ENCODE measurements around the gene LAMC1. TPM values are rescaled to one million over a fixed set of nuclear protein-coding genes. Genes with fewer than 3 reads are reported as not detected.

Gene LAMC1
- total RNA-seq, 1 donor from 2014 or later: 164 TPM

- H3K4me1 Mint-ChIP-seq: no peaks in the 10 kb centered on the region
- H3K4me3 Mint-ChIP-seq: no peak overlapping the region
- no peak for TF ChIP-seq CTCF (IDR thresholded peaks at IDR 0.05; ENCODE audit: unreplicated experiment)
- no peaks in the 10 kb centered on the region for H3K27me3 Mint-ChIP-seq (ENCODE audit: low read depth)
- DNase-seq (ENCODE audit: low spot score in 2 of 2, unreplicated experiment in 2 of 2): no peak
- no peak overlapping the region for H3K27ac Mint-ChIP-seq
- H3K36me3 Mint-ChIP-seq: no peaks in the 10 kb centered on the region
- peaks cover 4% of the 10 kb centered on the region for H3K9me3 Mint-ChIP-seq
Measured at GRCh38 chr1:183003203-183003602, 20.0 kb upstream of the LAMC1 start.

GRCh38 chr1:183004141-183004540 is 19.1 kb upstream of the LAMC1 start:
- no peak for TF ChIP-seq CTCF (IDR thresholded peaks at IDR 0.05; ENCODE audit: unreplicated experiment)
- DNase-seq (ENCODE audit: low spot score in 2 of 2, unreplicated experiment in 2 of 2): no peak
- H3K36me3 Mint-ChIP-seq: no peaks in the 10 kb centered on the region
- no peaks in the 10 kb centered on the region for H3K27me3 Mint-ChIP-seq (ENCODE audit: low read depth)
- H3K4me1 Mint-ChIP-seq: no peaks in the 10 kb centered on the region
- H3K4me3 Mint-ChIP-seq: no peak overlapping the region
- no peak overlapping the region for H3K27ac Mint-ChIP-seq
- H3K9me3 Mint-ChIP-seq: peaks cover 4% of the 10 kb centered on the region

- H3K27ac Mint-ChIP-seq: no peak overlapping the region
- peaks cover 16% of the 10 kb centered on the region for H3K9me3 Mint-ChIP-seq
- H3K27me3 Mint-ChIP-seq (ENCODE audit: low read depth): no peaks in the 10 kb centered on the region
- no peak for DNase-seq (ENCODE audit: low spot score in 2 of 2, unreplicated experiment in 2 of 2)
- peaks cover 2% of the 10 kb centered on the region for H3K36me3 Mint-ChIP-seq
- TF ChIP-seq CTCF (IDR thresholded peaks at IDR 0.05; ENCODE audit: unreplicated experiment): no peak
- H3K4me3 Mint-ChIP-seq: no peak overlapping the region
- peaks cover 2% of the 10 kb centered on the region for H3K4me1 Mint-ChIP-seq
Measured at GRCh38 chr1:183011859-183012258, 11.4 kb upstream of the LAMC1 start.

- H3K27ac Mint-ChIP-seq: no peak overlapping the region
Measured at GRCh38 chr1:183012301-183012994, 10.8 kb upstream of the LAMC1 start.

GRCh38 chr1:183019139-183019740 is 4.0 kb upstream of the LAMC1 start:
- no peaks in the 10 kb centered on the region for H3K9me3 Mint-ChIP-seq
- H3K36me3 Mint-ChIP-seq: no peaks in the 10 kb centered on the region
- TF ChIP-seq CTCF (IDR thresholded peaks at IDR 0.05; ENCODE audit: unreplicated experiment): no peak
- H3K27me3 Mint-ChIP-seq (ENCODE audit: low read depth): no peaks in the 10 kb centered on the region
- DNase-seq (ENCODE audit: low spot score in 2 of 2, unreplicated experiment in 2 of 2): no peak
- no peak overlapping the region for H3K4me3 Mint-ChIP-seq
- no peak overlapping the region for H3K27ac Mint-ChIP-seq
- peaks cover 16% of the 10 kb centered on the region for H3K4me1 Mint-ChIP-seq

More at GRCh38 chr1:183012301-183012994, 10.8 kb upstream of the LAMC1 start:
- Mint-ChIP-seq H3K27me3 (ENCODE audit: low read depth) (no peaks in the 10 kb centered on the region), H3K4me1 (peaks cover 2% of the 10 kb centered on the region), H3K36me3 (peaks cover 2% of the 10 kb centered on the region), H3K9me3 (peaks cover 16% of the 10 kb centered on the region), H3K4me3 (no peak overlapping the region)
- DNase-seq (ENCODE audit: low spot score in 2 of 2, unreplicated experiment in 2 of 2): no peak
- TF ChIP-seq CTCF (IDR thresholded peaks at IDR 0.05; ENCODE audit: unreplicated experiment): no peak
